PC-3 (cell line): ENCODE data around the gene MGAT3.

ENCODE experiments used
- EZH2phosphoT487 ChIP-seq: fragments of 300-600 bp; sonication (generic); IDR thresholded peaks from 2 replicates; pipeline ENCODE4 v1.6.1; 2018; ENCODE audit warnings: mild to moderate bottlenecking, antibody characterized with exemption, low read length, borderline replicate concordance
- TF ChIP-seq, protein P1 (sequence below): fragments of 300-600 bp; sonication (generic); conservative IDR thresholded peaks from 2 replicates; pipeline ENCODE4 v1.5.1; 2017; ENCODE audit warnings: antibody characterized with exemption, low read depth, mild to moderate bottlenecking, low read length

DNA sequence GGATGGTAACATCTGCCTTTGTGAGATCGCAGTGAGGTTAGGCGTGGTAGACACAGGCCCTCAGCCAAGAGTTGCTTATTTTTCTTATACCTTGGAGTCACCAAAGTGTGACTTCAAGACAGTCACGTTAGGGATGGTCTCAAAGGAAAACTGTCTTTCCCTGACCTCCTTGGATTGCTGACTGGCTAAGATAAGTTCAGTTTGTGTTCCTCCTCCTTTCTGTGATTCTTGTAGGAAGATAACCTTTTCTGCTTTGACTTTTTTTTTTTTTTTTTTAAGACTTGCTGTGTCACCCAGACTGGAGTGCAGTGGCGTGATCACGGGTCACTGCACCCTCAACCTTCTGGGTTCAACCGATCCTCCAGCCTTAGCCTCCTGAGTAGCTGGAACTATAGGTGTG is 34.1 kb upstream of the MGAT3 start:
- TF ChIP-seq, protein P1, sequence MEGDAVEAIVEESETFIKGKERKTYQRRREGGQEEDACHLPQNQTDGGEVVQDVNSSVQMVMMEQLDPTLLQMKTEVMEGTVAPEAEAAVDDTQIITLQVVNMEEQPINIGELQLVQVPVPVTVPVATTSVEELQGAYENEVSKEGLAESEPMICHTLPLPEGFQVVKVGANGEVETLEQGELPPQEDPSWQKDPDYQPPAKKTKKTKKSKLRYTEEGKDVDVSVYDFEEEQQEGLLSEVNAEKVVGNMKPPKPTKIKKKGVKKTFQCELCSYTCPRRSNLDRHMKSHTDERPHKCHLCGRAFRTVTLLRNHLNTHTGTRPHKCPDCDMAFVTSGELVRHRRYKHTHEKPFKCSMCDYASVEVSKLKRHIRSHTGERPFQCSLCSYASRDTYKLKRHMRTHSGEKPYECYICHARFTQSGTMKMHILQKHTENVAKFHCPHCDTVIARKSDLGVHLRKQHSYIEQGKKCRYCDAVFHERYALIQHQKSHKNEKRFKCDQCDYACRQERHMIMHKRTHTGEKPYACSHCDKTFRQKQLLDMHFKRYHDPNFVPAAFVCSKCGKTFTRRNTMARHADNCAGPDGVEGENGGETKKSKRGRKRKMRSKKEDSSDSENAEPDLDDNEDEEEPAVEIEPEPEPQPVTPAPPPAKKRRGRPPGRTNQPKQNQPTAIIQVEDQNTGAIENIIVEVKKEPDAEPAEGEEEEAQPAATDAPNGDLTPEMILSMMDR = no peak
- no peak for TF ChIP-seq EZH2phosphoT487
